NCI-H524 treated with DMSO at 0.1 percent for 48 hours (cell line): Measurements from ENCODE around the gene MRFAP1L1.

ENCODE experiments used
- DNase-seq: peaks from one replicate; lab custom pipeline; 2025; lab: John Stamatoyannopoulos, UW

Gene MRFAP1L1

DNA sequence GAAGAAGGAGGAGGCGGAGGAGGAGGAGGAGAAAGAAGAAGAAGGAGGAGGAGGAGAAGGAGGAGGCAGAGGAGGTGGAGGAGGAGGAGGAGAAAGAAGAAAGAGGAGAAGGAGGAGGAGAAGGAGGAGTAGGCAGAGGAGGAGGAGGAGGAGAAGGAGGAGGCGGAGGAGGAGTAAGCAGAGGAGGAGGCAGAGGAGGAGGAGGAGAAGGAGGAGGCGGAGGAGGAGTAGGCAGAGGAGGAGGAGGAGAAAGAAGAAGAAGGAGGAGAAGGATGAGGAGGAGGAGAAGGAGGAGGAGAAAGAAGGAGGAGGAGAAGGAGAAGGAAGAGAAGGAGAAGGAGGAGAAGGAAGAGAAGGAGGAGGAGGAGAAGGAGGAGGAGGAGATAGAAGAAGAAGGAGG lies 49.2 kb downstream of the MRFAP1L1 start:
- DNase-seq, result no peak

DNA sequence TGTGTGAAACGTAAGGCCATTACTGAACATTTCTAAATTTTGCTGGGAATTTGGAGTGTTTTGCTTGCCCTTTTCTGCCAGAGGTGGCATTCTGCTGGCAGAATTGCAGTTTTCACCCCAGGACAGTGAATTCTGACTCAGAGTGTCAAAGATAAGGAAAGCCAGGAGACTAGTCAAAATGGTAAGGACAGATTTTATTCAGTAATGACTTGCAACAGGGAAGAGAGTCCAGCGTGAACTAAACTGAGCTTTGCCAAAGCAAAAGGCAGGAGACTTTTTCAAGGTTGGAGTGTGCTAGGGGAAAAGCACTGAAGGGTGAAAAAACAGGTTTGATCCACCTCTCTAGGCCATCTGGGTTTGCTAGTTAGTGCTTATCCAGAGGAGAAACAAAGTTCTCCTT lies 49.8 kb downstream of the MRFAP1L1 start:
- DNase-seq, result no peak

DNA sequence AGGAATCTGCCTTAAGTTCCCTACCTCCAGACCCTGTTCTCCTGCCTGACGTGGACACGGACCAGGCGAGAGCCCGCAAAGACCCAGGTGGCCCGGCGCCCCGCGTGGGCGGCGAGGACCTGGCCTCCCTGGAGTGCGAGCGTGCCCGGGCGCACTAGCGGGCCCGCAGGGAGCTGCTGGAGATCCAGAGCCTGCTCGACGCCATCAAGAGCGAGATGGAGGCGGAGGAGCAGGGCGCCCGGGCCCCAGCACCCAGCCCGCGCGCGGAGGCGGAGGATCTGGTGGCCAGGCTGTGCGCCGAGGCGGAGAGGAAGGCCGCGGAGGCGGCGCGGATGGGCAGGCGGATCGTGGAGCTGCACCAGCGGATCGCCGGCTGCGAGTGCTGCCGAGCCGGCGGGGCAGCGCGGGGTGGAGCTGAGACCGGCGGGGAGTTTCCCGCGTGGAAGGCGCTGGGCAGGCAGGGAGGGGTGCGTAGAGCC lies 51.0 kb downstream of the MRFAP1L1 start:
- DNase-seq, result no peak

DNA sequence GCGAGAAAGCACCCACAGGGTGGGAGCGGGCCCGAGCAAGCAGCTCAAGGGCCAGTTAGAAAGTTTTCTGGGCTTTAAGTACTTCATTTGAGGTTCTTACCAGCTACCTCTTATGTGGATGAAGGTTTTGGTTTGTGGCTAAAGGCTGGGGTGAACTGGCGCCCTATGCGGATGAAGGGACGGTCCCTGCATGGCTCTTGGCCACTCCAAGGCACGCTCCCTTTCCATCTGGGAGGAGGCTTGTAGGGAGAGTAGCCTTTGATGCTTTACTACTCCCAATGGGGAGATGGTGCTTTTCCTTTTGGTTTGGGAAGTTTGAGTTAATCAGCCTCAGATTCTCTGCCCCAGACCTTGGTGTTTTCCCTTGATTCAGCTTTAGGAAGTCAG lies 51.5 kb downstream of the MRFAP1L1 start:
- no peak for DNase-seq
